CD4-positive, alpha-beta T cell treated with Interleukin-4 for 4 hours (primary cell): ENCODE measurements around the gene ANKRD45.
"Not testable (repeated sequence)": the region's sequence is repeated elsewhere in the genome, so short reads cannot be mapped to it uniquely, and the experiment has no call there.

ENCODE experiments used
- DNase-seq: peaks from one replicate; pipeline ENCODE4 v3.0.0-alpha.2; 2020

ANKRD45 gene

DNA sequence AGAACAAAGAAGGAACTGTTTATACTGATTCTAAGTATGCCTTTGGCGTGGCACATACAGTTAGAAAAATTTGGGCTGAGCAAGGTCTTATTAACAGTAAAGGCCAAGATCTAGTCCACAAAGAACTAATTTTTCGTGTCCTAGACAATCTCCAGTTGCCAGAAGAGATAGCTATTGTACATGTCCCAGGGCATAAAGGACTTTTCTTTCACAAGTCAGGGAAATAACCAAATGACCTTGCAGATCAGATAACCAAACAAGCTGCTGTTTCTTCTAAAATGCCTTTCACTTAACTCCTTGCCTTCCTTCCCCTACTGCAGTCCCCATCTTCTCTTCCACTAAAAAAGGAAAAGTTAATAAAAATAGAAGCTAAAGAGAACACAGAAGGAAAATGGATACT, 30.5 kb downstream of the ANKRD45 start:
- DNase-seq, result no peak

DNA sequence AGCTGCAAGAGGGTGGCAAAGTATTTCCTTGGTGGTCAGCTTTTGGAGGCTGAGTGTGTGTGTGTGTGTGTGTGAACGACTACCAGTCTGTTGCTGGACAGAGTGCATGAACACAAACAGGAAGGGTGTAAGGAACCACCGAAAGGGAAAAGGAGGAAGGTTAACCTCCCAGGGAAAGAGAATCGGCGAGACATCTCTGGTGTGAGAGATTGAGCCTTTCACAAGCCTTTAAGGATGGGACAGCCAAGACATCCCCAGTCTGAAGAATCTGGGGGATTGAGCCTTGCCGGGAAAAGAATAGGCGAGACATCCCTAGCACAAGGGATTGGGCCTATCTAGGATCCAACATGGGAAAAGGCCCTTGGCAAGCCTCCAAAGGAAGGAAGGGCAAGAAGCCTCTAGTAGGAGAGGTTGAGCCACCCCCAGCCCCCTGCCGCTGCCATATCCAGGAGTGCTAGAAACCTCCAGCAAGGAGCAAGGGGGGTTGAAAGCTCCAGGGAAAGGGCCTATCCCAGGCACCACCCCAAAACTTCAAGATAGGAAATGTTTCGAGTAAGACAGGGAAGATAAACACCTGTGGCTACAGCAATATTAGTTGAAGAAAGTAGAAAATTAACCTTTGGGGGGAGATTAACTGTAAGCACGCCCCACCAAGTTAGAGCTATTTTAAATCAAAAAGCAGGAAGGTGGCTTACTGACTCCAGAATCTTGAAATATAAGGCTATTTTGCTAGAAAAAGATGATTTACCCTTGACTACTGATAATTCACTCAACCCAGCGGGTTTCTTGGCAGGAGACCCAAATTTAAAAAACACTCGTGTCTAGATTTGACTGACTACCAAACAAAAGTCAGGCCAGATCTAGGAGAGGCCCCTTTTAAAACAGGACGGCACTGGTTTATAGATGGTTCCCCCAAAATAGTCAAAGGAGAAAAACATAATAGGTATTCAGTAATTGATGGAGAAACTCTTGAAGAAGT, 31.3 kb downstream of the ANKRD45 start:
- no peak for DNase-seq

DNA sequence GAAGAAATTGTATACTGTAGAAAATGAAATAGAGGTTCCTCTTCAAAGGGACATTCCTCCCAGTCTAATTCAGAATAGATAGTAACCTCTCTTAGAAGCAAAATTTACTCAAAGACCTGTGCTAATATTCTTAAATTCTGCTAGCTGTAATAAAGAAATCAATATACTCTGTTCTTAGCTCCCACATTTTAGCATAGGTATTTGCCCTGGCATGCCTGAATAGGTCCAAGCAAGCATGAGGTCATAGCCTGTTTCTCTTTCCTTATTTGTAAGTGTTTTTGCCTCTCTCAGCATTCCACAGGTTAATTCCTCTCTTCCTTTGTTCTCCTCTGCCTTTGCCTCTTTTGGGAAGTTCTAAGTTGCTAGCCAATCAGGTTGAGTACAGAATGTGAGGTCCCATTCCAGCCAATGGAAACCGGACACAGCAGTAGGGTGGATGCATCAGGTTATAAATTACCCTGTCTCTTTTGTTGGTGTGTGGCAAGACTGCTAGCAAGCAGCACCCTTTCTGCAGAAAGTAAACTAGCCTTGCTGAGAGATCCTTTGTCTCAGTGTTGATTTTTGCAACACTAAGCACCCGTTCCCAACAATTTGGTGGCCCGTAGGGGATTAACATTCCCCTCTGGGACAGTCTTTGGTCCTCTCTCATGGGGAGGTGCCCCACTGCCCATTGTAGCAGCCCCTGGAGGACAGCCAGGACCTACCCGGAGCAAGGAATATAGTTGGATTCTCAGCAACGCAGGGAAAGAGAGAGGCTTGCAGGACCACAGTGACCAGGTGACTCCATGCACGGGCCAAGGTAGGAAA, 32.2 kb downstream of the ANKRD45 start:
- not testable (repeated sequence) for DNase-seq

DNA sequence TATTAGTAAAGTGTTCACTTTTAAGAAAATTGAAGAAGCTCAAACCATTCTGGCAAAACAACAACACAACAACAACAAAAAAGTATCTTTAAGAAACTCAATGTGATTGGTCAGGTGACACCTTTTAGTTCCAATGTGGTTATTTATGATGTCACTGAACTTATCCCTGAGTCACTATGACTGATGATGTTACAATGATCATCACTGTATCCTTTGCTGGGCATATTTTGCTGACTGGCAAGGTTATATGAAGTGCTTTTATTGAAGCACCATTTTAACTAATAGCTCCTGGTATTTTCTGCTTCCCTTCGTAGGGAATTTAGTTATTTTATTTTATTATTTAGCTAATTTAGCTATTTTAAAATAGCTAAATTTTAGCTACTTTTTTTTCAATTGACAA, 34.5 kb downstream of the ANKRD45 start, which contains the start of gene TEX50:
TEX50 (plus strand) TSS at position 223 of the 400 bp plus-strand sequence. CDS start 184 bp downstream, outside the sequence.
- DNase-seq, result no peak

DNA sequence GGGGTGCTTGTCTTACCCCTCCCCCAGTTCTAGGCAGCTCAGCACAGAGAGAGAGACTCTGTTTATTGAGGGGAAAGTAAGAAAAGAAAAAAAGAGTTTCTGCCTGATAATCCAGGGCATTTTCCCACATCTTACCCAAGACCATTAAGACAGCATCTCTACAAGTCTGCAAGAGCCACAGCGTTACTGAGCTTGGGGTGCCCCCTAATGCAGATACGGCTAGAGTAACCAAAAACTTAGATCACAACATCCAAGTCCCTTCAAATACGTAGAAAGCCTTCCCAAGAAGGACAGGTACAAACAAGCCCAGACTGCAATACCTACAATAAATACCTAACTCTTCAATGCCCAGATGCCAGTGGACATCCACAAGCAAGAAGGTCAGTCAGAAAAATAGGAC, 40.8 kb downstream of the ANKRD45 start:
- no peak for DNase-seq

DNA sequence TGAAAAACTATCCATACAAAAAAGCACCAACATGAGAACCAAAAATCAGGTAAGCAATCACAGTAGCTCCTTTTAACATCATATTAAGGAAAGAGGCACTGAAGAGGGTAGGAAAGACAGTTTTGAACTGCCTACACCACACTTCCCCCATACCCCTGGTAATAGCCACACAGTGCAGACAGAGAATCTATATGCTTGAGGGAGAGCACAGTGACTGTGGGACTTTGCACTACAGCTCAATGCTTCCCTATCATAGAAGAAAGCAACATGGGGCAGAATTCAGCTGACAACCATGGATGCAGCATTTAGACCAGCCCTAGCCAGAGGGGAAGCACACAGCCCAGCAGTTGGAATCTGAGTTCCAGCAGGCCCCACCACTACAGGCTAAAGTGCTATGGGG, 42.4 kb downstream of the ANKRD45 start:
- DNase-seq, result no peak

DNA sequence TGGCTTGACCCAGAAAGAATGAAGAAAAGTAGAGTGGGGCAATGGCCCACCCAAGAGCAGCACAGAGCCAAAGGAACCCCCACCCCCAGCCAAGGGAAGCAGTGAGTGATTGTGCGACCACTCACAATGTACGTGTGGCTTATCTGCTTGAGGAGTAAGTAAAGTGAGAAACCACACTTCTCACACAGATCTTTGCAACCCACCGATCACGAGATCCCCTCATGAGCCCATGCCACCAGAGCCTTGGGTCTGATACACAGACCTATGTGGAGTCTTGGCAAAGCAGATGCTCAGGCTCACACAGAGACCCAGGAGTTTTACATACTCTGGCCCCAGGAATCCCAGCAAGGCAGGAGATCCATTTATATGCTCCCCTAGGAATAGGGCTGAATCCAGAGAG, 52.8 kb downstream of the ANKRD45 start:
- no peak for DNase-seq

DNA sequence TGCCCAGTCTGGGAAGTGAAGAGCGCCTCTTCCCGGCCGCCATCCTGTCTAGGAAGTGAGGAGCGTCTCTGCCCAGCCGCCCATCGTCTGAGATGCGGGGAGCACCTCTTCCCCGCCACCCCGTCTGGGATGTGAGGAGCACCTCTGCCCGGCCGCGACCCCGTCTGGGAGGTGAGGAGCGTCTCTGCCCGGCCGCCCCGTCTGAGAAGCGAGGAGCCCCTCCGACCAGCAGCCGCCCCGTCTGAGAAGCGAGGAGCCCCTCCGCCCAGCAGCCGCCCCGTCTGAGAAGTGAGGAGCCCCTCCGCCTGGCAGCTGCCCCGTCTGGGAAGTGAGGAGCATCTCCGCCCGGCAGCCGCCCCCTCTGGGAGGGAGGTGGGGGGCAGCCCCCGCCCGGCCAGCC, 56.6 kb downstream of the ANKRD45 start:
- not testable (repeated sequence) for DNase-seq

DNA sequence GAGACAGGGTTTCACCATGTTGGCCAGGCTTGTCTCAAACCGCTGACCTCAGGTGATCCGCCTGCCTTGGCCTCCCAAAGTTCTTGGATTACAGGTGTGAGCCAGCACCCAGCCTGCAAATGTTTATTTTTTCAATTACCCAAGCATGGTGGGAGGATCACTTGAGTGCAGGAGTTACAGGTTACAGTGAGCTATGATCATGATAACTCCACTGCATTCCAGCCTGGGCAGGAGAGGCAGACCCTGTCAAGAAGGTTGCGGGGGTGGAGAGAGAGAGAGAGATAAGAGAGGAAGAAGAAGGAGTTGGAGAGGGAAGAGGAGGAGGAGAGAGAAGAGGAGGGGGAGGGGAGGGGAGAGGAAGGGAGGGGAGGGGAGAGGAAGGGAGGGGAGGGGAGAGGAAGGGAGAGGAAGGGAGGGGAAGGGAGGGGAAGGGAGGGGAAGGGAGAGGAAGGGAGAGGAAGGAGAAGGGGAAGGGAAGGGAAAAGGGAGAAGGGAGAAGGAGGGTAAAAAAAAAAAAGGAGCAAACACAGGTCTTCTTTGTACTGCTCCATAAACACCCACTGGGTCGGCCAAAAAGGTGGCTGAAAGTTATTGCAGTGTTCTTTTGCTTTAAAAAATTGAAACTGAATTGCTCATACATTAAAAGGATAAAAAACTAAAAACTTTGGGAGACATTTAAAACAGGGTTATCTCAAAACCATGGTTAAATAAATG, 61.0 kb downstream of the ANKRD45 start:
- no peak for DNase-seq

DNA sequence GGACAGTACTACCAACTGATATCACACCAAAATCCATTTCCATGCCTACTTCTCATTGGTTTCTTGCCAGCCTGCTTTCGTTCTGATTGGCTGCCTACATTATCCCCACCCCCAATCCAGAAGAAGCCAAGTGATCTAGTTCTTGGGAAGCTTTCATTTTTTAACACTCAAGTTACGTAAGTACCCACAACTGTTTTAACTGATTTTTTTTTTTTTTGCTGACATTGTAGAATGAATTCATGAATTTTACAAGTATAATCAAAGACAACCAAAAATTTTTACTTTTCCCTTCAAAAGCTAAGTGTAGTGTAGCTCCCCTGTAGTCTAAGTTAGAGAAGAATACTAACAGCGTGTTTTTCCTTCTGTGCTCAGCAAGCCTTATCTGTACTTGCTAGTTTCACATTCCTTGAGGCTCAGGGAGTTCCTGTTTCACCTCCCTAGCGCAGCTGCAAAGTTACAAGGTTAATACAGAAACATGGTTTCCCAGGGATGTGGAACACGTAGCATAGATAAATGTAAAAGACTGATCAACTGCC, 66.5 kb downstream of the ANKRD45 start, which contains the start of gene SLC9C2:
SLC9C2 (minus strand) TSS at position 17 of the 536 bp plus-strand sequence. CDS start 1,296 bp downstream, outside the sequence.
- no peak for DNase-seq

DNA sequence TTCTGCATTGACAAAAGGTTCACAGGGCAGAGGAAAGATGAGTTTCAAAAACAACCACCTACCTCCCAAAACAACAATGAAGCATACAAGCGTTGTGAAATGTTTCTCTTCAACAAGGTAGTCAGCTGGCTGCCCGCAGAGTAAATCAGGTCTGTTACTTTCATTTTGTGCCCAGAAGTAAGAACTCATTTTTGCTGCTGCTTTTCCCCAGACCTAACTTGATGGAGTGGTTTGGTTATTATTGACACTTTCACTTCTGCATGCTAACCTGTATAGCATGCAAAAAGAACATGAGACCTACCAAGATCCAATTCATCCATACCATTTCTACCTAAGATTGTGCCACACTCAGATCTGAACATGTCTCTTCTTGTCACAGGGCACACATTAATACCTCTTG, 68.1 kb downstream of the ANKRD45 start:
- no peak for DNase-seq

DNA sequence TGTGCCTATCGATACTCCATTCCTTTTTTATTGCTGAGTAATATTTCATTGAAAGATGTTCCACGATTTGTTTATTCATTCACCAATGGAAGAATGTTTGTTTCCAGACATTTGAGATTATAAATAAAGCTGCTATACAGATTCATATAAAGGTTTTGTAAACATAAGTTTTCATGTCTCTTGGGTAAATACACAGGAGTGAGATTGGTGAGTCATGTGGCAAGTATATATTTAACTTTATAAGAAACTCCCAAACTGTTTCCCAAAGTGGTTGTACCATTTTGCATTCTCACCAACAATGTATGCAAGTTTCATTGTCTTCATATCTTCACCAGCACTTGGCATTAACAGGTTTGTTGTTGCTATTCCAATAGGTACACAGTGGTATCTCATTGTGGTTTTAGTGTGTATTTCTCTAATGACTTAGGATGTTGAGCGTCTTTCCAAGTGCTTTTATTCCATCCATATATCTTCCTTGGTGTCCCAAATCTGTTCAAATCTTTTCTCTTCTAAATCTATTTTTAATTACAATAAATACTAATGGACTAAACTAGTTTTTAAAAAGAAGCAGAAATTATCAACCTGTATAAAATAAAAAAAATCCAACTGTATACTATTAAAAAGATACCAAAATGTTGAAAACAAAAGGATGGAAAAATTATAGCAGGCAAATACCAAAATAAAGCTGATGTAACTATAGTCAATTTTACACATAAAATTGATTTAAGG, 73.4 kb downstream of the ANKRD45 start:
- DNase-seq, result no peak

DNA sequence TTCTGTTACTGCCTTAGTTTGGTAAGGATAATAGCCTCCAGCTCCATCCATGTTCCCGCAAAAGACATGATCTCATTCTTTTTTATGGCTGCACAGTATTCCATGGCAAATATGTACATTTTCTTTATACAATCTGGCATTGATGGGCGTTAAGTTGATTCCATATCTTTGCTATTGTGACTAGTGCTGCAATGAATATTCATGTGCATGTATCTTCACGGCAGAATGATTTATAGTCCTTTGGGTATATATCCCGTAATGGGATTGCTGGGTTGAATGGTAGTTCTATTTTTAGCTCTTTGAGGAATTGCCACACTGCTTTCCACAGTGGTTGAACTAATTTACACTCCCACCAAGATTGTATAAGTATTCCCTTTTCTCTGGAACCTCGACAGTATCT, 78.5 kb downstream of the ANKRD45 start:
- not testable (repeated sequence) for DNase-seq

DNA sequence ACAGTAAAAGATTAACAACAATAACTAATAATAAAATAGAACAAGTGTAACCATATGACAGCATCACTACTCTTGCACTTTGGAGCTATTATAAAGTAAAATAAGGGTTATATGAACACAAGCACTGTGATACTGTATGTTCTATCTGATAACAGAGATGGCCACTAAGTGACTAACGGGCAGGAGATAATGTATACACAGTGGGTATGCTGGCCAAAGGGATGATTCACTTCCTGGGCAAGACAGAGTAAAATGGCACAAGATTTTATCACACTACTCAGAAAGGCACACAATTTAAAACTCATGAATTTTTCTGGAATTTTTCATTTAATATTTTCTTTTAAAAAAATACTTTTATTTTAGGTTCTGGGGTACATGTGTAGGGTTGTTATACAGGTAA, 79.1 kb downstream of the ANKRD45 start:
- DNase-seq, result no peak

DNA sequence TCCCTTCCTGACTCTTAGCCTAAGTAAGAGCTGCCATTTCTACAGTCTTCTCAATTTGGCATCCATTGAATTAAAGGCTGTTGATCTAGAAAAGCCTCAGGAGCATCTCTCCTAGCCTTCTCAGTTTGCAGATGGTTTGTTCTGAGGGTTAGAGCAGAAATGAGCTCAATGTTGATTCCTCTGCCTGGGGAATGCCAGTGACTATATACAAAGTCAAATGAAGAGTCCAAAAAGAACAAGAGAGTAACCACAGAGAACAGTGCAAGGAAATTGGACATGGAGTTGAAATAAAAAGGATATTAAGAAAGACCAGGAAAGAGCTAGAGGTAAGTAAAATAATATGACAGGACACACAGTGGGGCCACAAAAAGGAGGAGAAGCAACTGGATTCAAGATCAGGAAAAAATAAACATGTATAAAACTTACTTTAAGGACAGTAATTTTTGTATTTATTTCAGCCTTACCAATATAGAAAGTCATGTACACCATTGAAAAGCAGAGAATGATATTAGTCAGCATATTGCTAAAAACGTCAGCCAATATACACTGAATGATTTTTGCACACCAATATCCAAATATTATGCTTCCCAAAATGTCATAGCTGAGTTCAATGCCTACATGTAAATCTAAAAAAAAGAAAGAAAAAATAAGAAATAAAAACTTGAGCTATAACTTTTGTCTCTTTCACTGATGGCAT, 88.1 kb downstream of the ANKRD45 start:
- DNase-seq, result no peak

DNA sequence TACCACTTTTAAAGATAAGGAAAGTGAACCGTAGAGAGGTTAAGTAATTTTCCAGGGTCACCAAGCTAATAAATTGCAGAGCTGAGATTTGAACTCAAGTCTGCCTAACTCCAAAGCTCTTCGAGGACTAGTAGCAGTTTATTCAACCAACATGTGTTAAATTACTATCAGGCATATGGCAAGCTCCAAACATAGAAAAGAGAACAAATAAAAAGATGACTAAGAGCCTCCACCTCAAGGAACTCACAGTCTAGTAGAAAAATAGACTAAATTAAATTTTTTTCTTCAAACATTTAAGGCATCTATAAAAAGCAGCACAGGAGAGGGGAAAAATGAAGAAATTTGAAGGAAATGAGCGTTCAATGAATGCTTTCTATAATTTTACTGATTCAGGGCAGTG, 89.0 kb downstream of the ANKRD45 start:
- DNase-seq, result no peak

DNA sequence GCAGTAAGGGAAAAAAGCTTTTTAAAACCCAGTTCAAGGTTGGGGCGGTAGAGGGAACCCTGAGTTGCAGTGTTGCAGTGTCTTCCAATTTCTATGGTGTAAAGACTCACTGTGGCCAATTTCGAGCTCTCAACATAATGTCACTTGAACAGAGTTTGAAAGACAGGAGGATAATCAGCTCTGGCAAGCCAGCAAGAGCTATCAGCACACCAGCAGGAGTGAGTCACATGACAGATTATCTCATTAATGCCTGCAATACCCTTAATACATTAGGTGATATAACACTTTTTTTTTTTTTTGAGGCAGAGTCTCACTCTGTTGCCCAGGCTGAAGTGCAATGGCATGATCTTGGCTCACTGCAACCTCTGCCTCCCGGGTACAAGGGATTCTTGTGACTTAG, 89.6 kb downstream of the ANKRD45 start:
- DNase-seq, result no peak

DNA sequence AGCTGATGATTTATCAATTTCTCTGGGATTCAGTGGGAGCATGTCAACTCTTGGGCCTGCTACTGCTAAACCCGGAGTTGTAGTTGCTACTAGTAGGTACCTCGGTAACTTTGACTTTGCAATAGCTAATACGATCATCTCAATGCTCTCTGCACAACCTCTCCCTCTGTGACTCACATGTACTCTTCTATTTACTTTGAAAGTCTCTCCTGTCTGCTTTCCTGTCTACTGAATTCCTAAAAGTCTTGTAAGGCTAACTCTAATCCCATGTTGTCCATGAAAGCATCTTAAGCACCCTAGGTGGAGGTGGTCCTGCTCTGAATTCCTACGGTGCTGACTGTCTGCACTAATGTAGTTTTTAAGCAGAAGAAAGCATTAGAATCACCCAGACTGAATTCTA, 96.1 kb downstream of the ANKRD45 start:
- DNase-seq, result no peak

DNA sequence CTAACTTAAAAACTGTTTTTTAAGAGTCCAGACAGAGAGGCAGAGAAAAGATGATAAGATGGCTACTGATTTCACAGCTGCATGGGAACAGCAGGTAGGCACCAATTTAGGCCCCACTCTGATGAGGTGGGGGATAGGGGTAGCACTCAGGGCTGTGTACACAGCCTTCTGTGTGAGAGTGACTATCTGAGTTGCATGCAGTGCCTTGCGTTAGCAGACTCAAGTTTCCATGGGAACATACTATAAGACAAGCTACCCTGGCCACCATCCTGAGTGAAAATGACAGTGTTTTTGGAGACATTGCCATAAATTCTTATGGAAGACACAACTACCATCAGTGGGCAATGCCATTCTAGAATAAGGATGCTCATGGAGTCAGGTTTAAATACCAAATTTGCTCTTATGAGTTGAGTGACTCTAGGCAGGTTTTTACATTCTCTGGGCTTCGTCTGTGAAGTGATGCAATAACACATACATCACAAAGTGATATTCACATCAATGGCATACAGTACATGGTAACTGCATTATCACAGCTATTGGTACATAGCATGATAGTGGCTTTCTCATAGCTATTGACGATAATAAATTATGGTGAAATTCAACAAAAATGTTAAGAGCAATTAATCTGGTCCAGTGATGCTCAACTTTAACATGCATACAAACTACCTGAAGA, 97.3 kb downstream of the ANKRD45 start:
- DNase-seq, result no peak

DNA sequence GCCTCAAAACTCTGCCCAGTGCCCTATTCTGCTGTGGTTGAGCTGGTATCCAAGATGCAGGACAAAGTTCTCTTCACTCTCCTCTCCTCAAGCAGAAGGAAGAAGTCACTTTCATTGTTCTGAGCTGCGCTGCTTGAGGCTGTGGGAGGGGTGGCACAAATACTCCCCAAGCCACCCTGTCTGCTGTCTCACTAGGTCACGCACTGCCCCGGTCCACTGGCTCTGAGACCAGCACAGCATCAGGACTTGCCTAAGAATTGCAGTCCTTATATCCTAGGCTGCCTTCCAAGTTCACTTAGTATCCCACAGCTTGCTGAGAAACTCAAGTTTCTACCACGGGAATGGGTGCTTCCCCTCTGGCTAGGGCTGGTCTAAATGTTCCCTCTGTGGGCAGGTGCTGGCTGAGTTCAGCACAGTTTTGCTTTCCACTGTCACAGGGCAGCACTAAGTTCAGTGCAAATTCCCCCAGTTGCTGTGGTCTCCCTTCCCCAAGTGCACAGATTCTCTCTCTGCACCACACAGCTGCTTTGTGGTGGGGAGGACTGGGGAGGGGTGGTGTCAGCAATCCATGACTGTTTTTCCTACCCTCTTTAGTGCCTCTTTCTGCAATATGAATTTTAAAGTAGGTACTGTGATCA, 99.2 kb downstream of the ANKRD45 start:
- DNase-seq, result no peak
